Sigmoid colon (tissue), 4 donors: ENCODE results near the gene GJD3.

ENCODE experiments used
- EP300 ChIP-seq, 4 donors: sonication (generic); formaldehyde crosslinking; IDR thresholded peaks; one replicate each; pipeline ENCODE4 v1.6.1; 2017; ENCODE audit warnings: antibody characterized with exemption in 4 of 4
- POLR2A ChIP-seq, 2 donors: fragments of 450-650 bp; IDR thresholded peaks; one replicate each; pipeline ENCODE4 v1.6.1; 2016; ENCODE audit warnings: antibody characterized with exemption in 2 of 2, mild to moderate bottlenecking in 2 of 2, moderate library complexity in 2 of 2
- POLR2AphosphoS5 ChIP-seq, 4 donors: sonication (generic); formaldehyde crosslinking; IDR thresholded peaks; one replicate each; pipeline ENCODE4 v1.6.1; 2017; ENCODE audit warnings: antibody characterized with exemption in 4 of 4
- TF ChIP-seq, protein P1 (sequence below), 4 experiments: fragments of 450-650 bp in 3 of 4; fragments of 200-600 bp in 1 of 4; IDR thresholded peaks; one replicate each; pipeline ENCODE4 v1.5.1; 2016 to 2019; ENCODE audit warnings: antibody characterized with exemption in 4 of 4, mild to moderate bottlenecking in 3 of 4, moderate library complexity in 2 of 4

- TF ChIP-seq, protein P1, sequence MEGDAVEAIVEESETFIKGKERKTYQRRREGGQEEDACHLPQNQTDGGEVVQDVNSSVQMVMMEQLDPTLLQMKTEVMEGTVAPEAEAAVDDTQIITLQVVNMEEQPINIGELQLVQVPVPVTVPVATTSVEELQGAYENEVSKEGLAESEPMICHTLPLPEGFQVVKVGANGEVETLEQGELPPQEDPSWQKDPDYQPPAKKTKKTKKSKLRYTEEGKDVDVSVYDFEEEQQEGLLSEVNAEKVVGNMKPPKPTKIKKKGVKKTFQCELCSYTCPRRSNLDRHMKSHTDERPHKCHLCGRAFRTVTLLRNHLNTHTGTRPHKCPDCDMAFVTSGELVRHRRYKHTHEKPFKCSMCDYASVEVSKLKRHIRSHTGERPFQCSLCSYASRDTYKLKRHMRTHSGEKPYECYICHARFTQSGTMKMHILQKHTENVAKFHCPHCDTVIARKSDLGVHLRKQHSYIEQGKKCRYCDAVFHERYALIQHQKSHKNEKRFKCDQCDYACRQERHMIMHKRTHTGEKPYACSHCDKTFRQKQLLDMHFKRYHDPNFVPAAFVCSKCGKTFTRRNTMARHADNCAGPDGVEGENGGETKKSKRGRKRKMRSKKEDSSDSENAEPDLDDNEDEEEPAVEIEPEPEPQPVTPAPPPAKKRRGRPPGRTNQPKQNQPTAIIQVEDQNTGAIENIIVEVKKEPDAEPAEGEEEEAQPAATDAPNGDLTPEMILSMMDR (IDR thresholded peaks at IDR 0.05): no peak
- TF ChIP-seq EP300 (IDR thresholded peaks at IDR 0.05): no peak
- no peak for TF ChIP-seq POLR2A (IDR thresholded peaks at IDR 0.05)
- TF ChIP-seq POLR2AphosphoS5 (IDR thresholded peaks at IDR 0.05): no peak
Measured at GRCh38 chr17:40321524-40321929, 43.0 kb downstream of the GJD3 start.
